Measurements from ENCODE around the gene IGLON5.

- TF ChIP-seq CTCF (IDR thresholded peaks at IDR 0.05) = no peak
- no peak for TF ChIP-seq POLR2A (IDR thresholded peaks at IDR 0.05)
These were observed 29.6 kb downstream of the IGLON5 start for GRCh38 chr19:51341066-51341465.
